IPS-18c (cell line): ENCODE data around the gene GAS2L1.

ENCODE experiments used
- H3K4me3 ChIP-seq: 2 replicates; pipeline ENCODE4 v1.7.0; 2013; ENCODE audit warnings: low read depth, mild to moderate bottlenecking, low read length, moderate library complexity; ENCODE audit not compliant: insufficient read depth
- H3K9me3 ChIP-seq: one replicate; pipeline ENCODE4 v1.6.1; 2013; ENCODE audit warnings: mild to moderate bottlenecking, low read length, moderate library complexity; ENCODE audit not compliant: control insufficient read depth, insufficient read depth

GAS2L1 gene

DNA sequence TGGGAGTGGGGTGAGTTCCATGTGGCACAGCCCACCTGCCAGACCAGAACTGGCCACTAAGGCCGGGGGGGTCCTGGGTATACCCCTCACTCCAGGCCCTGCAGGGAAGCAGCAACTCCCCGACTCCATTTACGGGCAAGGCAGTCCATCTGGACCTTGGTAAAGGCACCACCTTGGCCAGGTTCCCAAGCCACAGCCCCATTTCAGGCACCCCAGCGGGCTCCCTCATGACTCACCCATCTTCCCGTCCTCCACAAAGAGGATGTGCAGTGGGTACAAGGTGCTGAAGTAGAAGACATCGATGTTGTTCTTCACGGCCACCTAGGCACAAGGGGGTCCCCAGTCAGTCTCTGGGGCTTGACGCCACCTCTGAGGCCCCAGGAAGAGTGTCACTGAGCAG lies 24.8 kb downstream of the GAS2L1 start:
- no peak overlapping the region for H3K4me3 ChIP-seq
- no peaks in the 10 kb centered on the region for H3K9me3 ChIP-seq

DNA sequence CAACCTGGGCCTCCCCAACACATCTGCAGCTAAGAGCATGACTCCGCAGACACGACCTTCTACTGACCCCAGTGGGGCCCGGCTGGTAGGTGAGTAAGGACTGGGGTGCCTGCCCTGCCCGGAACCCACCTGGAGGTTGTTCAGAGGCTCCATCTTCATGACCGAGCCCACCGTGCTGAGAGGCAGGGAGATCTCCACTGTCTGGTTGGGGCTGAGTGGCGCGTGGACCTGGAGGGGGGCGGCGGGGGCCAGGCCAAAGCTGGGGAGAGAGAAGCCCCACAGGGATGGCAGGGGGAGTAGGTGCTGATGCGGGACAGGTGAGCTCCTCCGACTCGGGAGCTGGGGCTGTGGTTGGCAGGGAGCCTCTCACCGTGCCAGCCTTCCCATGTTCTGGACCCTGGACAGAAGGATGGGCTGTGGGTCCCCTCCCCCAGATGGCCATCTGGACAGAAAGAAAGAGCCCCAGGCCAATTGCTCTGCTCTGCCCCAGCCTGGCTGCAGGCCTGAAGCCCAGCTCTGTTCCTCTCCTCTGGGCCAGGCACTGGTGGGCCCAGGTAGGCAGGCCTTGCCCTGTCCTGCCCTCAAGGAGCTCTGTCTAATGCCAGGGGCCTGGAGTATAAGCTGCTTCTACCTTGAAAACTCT lies 25.3 kb downstream of the GAS2L1 start:
- Histone ChIP-seq H3K9me3 (no peaks in the 10 kb centered on the region), H3K4me3 (no peak overlapping the region)

DNA sequence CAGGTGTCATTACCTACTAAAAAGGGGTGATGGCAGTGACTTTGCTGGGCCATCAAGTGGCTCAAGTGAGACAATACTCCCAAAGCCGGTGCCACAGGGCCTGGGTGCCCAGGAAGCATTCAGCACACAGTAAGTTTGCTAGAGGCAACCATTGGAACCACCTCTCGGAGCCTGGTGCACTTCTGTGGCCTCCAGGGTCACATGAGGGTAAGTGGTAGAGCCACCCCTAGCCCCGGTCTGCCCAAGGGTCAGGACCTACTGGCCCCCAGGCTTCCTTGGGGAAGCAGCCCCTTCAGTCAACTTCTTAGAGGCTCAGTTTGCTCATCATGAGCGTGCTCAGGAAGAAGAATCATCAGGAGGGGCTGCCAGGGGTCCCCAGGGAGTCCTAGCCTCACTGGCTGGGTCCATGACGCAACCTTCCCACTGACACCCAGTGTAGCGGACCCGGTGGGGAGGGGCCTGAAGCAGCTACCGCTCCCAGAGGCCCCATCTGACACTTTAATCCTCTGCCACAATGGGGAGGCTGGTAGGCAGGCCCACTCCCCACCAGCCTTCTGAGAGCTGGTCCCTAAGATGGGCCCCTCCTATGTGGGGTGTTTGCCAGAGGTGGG lies 26.5 kb downstream of the GAS2L1 start:
- Histone ChIP-seq H3K9me3 (no peaks in the 10 kb centered on the region), H3K4me3 (no peak overlapping the region)

DNA sequence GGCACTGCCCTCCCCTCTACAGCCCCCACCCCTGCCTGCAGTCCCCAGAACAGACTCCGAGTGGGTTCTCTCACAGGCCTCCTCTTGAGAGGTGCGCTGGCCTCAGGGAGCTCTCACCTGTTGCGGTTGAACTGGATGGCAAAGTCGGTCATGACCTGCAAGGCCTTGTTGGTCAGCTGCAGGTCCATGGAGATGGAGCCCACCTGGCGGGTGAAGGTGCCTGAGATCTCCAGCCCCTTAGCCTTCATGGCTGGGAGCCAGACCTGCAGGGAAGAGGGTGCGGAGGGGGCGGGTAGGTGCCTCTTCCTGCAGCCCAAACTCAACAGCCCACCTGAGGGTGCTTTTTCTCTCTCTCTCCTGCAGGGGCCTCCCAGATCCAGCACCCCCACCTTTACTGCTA lies 27.7 kb downstream of the GAS2L1 start:
- Histone ChIP-seq H3K4me3 (no peak overlapping the region), H3K9me3 (no peaks in the 10 kb centered on the region)

DNA sequence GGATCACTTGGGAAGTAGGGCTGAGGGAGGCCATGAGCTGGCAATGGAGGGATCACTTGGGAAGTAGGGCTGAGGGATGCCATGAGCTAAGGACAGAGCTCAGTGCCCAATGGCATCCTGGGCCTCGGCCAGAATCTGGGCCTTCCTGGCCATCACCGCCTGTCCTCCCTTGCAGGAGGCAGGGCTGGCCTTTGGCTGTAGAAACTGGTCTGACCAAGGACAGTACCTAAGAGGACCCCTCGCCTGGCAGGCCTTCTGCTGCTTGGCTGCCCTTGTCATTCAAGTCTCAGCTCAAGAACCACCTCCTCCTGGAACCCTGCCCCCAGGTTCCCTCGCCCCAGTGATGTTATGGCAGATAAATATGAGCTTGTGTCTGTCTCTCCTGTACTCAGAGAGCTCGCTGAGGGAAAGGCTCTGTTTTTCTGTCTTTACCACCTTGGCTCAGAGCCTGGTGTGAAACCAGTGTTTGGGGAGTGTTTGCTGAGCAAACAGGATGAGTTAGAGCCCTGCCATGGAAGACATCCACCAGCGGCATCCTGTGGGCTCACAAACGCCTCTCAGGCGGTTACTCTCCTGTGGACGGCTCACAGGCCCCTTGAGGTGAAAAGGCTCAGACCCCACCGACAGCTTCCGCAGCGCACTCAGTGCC lies 28.4 kb downstream of the GAS2L1 start:
- no peak overlapping the region for H3K4me3 ChIP-seq
- no peaks in the 10 kb centered on the region for H3K9me3 ChIP-seq

DNA sequence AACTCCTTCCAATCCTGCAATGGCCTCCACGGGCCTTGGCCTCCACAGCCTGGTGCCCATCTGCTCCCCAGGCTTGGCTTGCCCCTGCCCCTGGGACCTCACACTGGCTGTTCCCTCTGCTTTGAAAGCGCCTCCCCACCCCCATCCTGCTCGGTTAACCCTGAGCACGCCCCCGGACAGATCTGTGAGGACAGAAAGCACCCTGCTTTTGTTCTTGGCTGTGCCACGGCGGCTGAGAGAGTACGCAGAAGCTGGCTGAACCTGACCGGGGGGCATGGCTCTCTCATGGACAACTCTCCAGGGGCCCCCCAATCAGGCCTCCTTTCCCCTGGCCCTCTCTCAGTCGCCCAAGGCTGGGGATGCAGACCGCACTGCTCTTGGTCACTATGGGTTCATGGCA lies 29.2 kb downstream of the GAS2L1 start:
- Histone ChIP-seq H3K4me3 (no peak overlapping the region), H3K9me3 (no peaks in the 10 kb centered on the region)

DNA sequence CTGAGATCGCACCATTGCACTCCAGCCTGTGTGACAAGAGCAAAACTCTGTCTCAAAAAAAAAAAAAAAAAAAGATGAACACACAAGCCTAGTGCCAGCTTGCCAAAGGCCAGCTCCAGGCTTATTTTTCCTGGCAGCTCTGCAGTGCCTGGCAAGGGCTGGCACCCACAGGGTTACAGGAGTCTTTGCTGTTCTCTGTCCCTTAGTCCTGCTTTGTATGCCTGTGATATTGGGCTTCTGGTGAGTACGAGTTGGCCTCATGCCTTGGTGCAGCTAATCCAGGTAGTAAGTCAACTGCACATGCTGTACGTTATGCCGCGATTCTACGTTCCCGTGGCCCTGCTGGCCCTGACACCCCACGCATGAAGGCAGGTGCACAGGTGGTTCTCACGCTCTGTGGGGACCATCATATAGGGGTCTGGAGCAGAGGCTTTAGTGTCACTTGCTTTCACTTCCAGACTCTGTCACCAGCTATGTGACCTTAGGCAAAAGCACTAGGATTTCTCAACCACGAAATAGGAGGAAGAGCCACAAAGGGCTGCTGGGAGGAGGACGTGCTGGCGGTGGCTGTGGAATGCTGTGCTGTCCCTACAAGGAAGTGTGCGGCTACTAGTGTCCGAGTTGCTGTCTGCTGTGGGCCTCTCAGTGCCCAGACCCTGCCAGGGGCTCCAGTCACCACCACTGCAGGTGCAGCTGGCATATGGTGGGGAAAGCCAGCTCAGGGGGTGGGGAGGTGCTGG lies 30.5 kb downstream of the GAS2L1 start:
- Histone ChIP-seq H3K4me3 (no peak overlapping the region), H3K9me3 (no peaks in the 10 kb centered on the region)

DNA sequence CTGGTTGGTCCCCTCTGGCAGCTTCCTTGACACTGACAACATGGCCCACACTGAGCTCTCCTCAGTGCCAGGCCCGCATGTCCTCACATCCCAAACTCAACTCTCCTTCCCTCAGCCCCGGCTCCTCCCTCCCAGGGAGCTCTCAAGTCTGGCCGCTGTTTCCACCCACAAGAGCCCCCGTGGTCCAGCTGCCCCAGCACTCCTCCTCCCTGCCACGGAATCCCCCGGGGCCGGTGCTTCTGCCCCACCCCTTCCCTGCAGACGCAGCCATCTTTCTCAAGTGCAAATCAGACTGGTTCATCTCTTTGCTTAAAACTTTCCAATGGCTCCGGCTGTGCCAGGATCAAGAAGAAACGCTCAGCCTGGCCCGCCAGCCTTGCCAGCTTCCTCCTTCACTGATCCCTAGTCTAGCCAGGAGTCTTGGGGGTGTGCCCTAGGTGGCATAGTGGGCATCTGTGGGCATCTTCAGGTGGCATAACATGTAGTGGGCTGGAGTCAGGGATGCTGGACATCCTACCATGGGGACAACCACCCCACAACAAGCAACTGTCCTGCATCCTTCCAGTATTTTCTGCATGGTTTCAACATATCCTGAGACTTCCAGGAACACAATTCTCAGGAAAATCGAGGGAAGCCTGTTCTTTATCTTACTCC lies 31.3 kb downstream of the GAS2L1 start:
- H3K9me3 ChIP-seq: no peaks in the 10 kb centered on the region
- no peak overlapping the region for H3K4me3 ChIP-seq

DNA sequence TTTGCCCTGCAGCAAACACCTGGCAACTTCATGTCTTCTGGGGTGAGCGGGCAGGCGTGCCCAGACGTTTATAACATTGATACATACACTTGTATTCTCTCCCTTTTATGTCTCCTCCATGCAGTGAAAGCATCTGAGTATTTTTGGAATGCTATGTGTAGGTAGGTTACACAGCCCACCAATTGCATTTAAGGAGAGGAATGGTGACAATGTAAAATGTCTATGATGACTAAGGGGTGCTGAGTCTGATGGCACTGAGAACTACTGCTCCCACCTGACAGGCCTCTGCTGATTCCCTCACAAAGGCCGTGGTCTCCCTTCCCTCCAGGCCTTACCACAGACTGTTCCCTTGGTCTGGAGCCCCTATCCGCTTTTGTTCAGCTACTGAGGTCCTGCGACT lies 31.9 kb downstream of the GAS2L1 start:
- H3K4me3 ChIP-seq: no peak overlapping the region
- H3K9me3 ChIP-seq: no peaks in the 10 kb centered on the region

DNA sequence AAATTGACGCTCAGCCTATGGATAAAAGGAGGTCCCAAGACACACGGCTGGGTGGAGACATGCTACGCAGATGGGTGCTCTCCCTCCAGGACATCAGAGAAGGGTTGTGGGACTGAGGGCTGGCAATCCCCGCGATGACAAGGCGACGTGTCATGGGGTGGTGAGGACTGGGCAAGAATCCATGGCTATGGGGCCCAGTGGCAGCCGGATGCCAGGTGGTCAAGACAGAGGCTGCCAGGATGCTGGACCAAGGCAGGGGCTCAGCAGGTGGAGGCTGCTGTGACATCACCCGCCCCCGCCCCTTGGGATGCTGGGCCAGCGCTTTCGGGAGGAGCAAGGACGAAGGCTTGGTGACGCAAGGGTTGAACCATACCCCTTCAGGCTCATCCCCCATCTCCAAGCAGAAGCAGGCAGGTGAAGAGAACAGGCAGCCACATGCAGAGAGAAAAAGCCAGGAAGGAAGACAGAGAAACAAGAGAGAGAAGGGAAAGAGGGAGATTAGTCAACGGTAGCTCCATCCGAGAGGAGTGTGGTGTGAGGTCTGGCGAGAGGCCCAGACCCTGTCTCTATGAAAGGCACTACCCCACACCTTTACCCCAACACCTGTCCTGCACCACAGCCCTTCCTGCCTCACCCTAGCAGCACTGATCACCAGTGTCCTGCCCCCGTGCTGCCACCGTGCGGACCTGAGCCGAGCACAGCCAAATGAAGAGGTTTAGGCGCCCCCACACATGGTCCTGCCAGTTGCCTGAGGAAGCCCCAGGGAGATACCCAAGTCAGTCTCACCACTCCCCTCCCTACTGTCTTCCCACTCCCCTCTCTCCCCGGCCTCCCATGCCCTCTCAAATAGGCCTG lies 33.2 kb downstream of the GAS2L1 start:
- H3K4me3 ChIP-seq: no peak overlapping the region
- no peaks in the 10 kb centered on the region for H3K9me3 ChIP-seq

DNA sequence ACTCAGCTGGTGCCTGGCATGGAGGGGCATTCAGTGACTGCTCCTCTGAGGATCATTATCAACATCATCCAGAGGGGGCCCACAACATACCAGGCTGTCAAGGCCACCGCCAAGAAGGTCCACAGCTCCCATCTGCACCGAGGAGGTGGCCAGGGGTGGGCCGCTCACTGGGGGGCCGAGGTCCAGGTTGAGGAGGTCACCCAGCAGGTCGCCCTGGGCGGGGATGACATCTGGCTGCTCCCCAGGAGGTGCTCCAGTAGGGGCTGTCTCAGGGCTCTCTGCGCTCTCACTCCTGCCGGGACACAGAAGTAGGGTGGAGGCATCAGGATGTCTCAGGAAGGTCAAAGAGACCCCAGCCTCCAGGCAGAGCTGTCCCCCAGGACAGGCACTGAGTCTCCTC lies 34.1 kb downstream of the GAS2L1 start:
- H3K4me3 ChIP-seq: no peak overlapping the region

DNA sequence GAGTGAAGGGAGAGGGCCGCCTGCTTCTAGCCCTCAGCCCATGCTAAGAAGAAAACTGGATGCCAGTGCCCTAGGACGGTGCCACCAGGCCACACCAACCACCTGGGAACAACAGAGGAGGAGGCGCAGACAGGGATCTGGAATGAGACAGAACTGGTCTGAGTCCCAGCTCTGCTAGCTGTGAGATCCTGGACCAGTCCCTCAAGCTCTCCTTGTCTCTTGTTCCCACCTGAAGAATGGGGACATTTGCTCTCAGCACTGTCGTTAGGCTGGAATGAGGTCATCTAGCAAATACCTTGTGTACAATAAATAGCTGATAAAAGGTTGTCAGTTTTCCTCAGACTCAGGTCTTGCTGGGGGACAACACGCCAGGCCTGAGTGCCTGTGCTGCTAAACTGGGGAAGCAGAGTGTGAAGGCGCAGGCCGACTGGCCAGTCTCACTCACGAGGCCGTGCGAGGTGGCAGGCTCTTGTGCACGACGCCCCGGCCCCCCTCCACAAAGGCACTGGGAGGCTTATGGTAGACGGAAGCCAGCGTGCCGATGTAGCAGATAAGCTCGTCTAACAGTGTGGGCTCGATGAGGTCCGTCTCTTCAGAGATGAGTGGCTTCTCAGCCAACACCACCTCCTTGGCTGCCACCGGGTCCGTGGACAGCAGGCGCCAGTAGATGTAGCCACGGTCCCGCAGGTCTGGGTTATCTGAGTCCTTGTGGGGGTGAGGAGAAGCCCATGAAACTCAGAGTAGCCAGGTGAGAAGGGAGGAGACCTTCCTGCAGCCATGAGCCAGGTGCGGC lies 34.8 kb downstream of the GAS2L1 start:
- no peak overlapping the region for H3K4me3 ChIP-seq
- no peaks in the 10 kb centered on the region for H3K9me3 ChIP-seq

More for the DNA sequence above, 34.1 kb downstream of the GAS2L1 start:
- no peaks in the 10 kb centered on the region for H3K9me3 ChIP-seq

DNA sequence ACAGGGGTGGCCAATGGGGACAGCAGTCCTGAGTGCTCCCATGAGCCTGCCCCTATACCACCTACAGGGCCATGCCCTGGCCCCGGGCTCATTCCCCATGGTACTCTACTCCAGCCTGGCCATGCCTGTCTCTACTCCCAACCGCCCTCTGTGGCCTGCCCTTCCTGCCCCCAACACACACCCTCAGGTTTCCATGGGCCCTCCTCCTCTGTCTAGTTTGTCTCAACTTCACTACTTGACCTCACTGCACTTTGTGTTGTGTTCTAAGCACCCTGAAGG lies 35.3 kb downstream of the GAS2L1 start:
- Histone ChIP-seq H3K4me3 (no peak overlapping the region), H3K9me3 (no peaks in the 10 kb centered on the region)

DNA sequence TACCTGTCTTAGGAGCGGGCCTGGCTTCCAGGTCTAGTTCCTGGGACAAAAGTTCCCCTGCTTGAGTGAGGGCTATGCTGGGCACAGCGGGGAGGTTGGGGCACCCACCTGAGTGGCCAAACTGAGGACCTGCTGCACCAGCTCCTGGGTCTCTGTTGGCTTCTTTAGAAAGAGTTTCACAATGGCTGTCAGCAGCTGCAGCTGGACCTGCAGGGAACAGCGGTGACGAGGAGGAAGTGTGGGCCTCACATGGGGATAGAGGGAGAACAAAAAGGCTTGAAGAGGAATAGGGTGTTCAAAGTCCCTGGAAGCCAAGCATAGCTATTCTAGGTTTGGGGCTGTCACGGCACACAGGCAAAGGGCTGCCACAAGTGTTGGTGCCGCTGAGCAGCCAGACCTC lies 35.7 kb downstream of the GAS2L1 start:
- Histone ChIP-seq H3K4me3 (no peak overlapping the region), H3K9me3 (no peaks in the 10 kb centered on the region)

DNA sequence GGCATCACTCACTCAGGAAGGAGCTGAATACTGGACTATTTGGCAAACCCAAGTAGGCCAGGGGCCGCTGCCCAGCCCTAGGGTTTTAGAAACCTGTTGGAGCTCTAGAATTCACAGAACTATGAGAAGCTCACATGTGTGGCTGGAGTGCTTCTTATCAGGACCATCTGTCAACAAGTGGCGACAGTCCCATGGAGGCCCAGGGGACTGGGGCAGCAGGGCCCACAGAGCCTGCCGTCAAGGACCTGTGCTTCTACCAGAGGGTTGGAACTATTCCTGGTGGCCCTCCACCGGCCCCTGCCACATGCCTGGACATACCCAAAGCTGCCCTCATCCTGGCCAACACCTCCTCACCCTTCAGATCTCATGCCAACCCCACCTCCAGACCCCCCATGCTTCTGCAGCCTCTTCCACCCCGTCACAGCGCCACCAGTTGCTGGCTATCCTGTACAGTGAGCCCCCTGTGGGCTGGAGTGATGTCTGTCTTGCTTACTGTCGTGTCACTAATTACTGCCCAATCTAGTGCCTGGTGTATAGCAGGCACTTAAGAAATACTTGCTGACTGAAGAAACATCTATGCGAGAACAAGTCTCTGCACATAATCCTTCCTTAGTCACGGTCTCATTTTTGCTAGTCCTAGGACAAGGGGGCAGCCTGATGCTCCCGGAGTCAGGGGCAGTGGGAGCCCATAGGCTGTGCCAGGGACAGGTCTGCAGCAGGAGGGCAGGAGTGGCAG lies 36.3 kb downstream of the GAS2L1 start:
- Histone ChIP-seq H3K4me3 (no peak overlapping the region), H3K9me3 (no peaks in the 10 kb centered on the region)

DNA sequence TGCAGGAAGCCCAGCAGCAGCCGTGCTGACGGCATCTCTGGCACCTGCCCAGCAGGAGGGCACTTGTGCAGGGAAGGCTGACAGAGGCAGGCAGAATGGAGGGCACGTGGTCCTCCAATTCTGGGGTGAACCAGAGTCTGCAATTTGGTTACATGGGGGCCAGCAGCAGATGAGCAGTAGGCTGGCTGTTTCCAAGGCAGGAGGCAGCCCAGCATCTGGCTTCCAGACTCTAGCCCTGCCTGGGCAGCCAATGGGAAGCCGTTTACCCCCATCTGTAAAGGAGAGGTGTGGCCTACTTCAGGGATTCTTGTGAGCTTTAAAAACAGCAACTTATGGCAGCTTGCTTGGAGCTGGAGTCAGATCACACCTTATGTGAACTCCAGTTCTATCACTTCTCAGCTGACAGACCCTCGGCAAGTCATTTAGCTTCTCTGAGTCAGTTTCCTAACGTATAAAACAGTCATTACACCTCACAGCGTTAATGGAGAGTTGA lies 36.9 kb downstream of the GAS2L1 start:
- Histone ChIP-seq H3K9me3 (no peaks in the 10 kb centered on the region), H3K4me3 (no peak overlapping the region)
